CD4-positive, alpha-beta T cell treated with Interleukin-17A for 4 hours (primary cell): ENCODE measurements around the gene INPP5E.

ENCODE experiments used
- DNase-seq: peaks from one replicate; pipeline ENCODE4 v3.0.0-alpha.2; 2020; ENCODE audit warnings: mixed read lengths

Gene INPP5E

DNA sequence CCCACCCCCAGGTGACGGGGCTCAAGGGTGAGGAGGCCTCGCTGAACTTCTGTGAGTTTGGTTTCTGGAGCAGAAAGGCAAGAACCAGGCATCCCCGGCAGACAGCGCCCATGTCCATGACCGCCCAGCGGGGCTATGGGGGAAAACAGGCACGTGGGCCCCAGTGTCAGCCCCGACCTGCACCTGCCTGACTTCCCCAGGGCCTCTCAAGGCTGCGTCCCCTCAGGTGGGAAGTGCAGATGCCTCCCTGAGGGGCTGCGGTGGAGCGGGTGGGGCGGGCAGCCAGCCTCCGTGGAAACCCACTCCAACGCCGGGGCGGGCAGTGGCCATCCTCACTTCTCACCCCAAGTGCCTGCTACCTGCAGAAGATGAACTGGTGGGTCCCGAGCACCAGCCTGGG lies 59.3 kb downstream of the INPP5E start:
- no peak for DNase-seq

DNA sequence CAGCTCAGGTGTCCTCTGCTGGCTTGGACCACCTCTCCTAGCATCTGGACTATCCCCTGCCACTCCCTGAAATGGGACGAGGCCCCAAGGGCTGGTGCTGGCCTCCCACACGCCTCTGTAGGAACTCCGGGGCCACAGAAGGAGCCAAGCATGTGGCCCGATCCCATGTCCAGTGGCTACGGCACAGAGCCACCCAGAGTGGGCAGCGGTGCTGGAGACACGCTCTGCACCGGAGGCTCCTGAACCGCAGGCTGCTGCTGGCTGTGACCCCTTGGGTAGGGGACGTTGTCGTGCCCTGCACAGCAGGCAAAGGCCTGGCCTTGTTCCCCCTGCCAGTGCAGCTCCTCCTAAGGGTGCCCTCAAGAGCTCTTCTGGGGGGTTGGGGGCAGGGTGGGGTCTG lies 59.8 kb downstream of the INPP5E start:
- DNase-seq = no peak

DNA sequence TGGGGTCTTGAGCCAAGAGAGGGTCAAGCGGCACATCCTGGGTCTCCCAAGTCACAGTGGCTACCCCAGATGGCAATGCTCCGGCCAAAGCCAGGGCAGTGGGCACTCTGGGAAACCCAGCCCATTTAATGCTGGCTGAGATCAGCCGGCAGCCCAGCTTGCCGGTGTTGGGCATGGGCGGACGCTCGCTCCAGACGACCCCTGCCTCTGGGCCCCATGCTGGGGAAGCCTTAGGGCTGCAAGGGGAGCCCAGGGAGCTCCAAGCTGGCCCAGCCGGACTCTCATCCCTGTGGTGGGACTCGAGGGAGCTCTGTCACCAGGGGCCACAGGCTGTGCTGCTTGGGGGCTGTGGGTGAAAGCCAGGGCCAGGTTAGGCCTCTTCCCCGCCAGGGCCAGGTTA lies 60.2 kb downstream of the INPP5E start:
- DNase-seq = no peak

DNA sequence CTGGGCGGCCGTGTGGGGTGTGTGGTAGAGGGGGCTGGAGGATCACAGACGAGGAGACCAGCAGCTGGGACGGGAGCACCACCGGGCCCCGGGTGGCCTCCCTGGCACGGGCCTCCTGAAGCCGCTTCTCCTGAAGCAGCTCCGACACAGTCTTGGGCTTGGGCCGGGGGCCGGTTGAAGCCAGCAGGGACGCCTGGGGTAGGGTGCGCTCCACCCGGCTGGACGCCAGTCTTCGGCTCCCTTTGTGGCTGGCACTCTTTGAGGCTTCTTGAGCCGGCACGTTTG lies 60.7 kb downstream of the INPP5E start:
- DNase-seq = no peak
